HG02610 (cell line): ENCODE data around the gene CEACAM16.

Source experiments
- ATAC-seq: cut with Tn5 transposase; IDR thresholded peaks from one replicate; pipeline ENCODE4 v1.9.1; 2021; ENCODE audit warnings: mild to moderate bottlenecking, moderate library complexity; ENCODE audit not compliant: unreplicated experiment

Gene CEACAM16

GRCh38 chr19:44723299-44723951 is 24.5 kb downstream of the CEACAM16 start:
- ATAC-seq, result no peak

- no peak for ATAC-seq
Observed at GRCh38 chr19:44723952-44724319, 25.0 kb downstream of the CEACAM16 start.

GRCh38 chr19:44725251-44725650 is 26.3 kb downstream of the CEACAM16 start:
- ATAC-seq, result no peak

GRCh38 chr19:44725684-44726083 is 26.7 kb downstream of the CEACAM16 start:
- ATAC-seq, result no peak

GRCh38 chr19:44726465-44726864 is 27.5 kb downstream of the CEACAM16 start:
- ATAC-seq, result no peak

- no peak for ATAC-seq
Observed at GRCh38 chr19:44728178-44728577, 29.2 kb downstream of the CEACAM16 start.

- ATAC-seq, result no peak
Observed at GRCh38 chr19:44729516-44730033, 30.6 kb downstream of the CEACAM16 start.

GRCh38 chr19:44731081-44731480 is 32.1 kb downstream of the CEACAM16 start:
- ATAC-seq, result no peak

GRCh38 chr19:44731622-44732021 is 32.7 kb downstream of the CEACAM16 start:
- no peak for ATAC-seq

GRCh38 chr19:44732235-44733014 is 33.5 kb downstream of the CEACAM16 start:
- ATAC-seq, result no peak

- no peak for ATAC-seq
Observed at GRCh38 chr19:44734357-44734756, 35.4 kb downstream of the CEACAM16 start.

- ATAC-seq, result no peak
Observed at GRCh38 chr19:44735011-44735410, 36.1 kb downstream of the CEACAM16 start.

GRCh38 chr19:44737238-44738071 is 38.5 kb downstream of the CEACAM16 start:
- no peak for ATAC-seq

GRCh38 chr19:44738136-44738535 is 39.2 kb downstream of the CEACAM16 start:
- ATAC-seq, result no peak

- ATAC-seq, result peak; percentile 40
Observed at GRCh38 chr19:44738603-44739558, 39.9 kb downstream of the CEACAM16 start.

- no peak for ATAC-seq
Observed at GRCh38 chr19:44740351-44740824, 41.4 kb downstream of the CEACAM16 start.

- ATAC-seq, result no peak
Observed at GRCh38 chr19:44741258-44741731, 42.3 kb downstream of the CEACAM16 start.

- ATAC-seq, result no peak
Observed at GRCh38 chr19:44741841-44742329, 42.9 kb downstream of the CEACAM16 start.

GRCh38 chr19:44742330-44743061 is 43.5 kb downstream of the CEACAM16 start:
- no peak for ATAC-seq
